NB4 (cell line): ENCODE measurements around the gene BLVRA.

Experiments used
- CTCF ChIP-seq: IDR thresholded peaks from one replicate; pipeline ENCODE4 v1.5.1; 2012; ENCODE audit warnings: low read depth, low read length
- MAX ChIP-seq: IDR thresholded peaks from 2 replicates; pipeline ENCODE4 v1.6.1; 2011; ENCODE audit warnings: low read depth, low read length
- POLR2A ChIP-seq: IDR thresholded peaks from 2 replicates; pipeline ENCODE4 v1.6.1; 2011; ENCODE audit warnings: mild to moderate bottlenecking; ENCODE audit not compliant: insufficient read length; ENCODE audit errors: extremely low read depth

- TF ChIP-seq MAX (no peak), CTCF (no peak), POLR2A (no peak)
Observed at GRCh38 chr7:43750016-43750887, 8.2 kb upstream of the BLVRA start.
